DLD1 (cell line): Measurements from ENCODE around the gene ADGRL3.

Experiments
- in situ Hi-C: cut with HindIII; loops from 2 replicates; pipeline ENCODE4 v1.10.0; 2017; ENCODE audit warnings: low sequenced_read_pairs

Gene ADGRL3

GRCh38 chr4:61200187-61200915 is at the start of gene ADGRL3:
TSS of gene ADGRL3 (plus strand) at chr4:61200326.
- in situ Hi-C loops = no loop called here

GRCh38 chr4:61152433-61152832 is 47.7 kb upstream of the ADGRL3 start:
- in situ Hi-C loops = no loop called here

GRCh38 chr4:61160478-61160877 is 39.6 kb upstream of the ADGRL3 start:
- in situ Hi-C loops = no loop called here

- in situ Hi-C loops = no loop called here
Measured at GRCh38 chr4:61162116-61162515, 38.0 kb upstream of the ADGRL3 start.

- in situ Hi-C loops = no loop called here
Measured at GRCh38 chr4:61173799-61174198, 26.3 kb upstream of the ADGRL3 start.

GRCh38 chr4:61175495-61175894 is 24.6 kb upstream of the ADGRL3 start:
- in situ Hi-C loops = no loop called here

- in situ Hi-C loops = no loop called here
Measured at GRCh38 chr4:61177367-61177766, 22.8 kb upstream of the ADGRL3 start.

GRCh38 chr4:61180405-61180804 is 19.7 kb upstream of the ADGRL3 start:
- in situ Hi-C loops = no loop called here

- in situ Hi-C loops = no loop called here
Measured at GRCh38 chr4:61182915-61183314, 17.2 kb upstream of the ADGRL3 start.

GRCh38 chr4:61185288-61185687 is 14.8 kb upstream of the ADGRL3 start:
- in situ Hi-C loops = no loop called here

- in situ Hi-C loops = no loop called here
Measured at GRCh38 chr4:61192392-61192791, 7.7 kb upstream of the ADGRL3 start.

GRCh38 chr4:61193863-61194262 is 6.3 kb upstream of the ADGRL3 start:
- in situ Hi-C loops = no loop called here

- in situ Hi-C loops = no loop called here
Measured at GRCh38 chr4:61194571-61194970, 5.6 kb upstream of the ADGRL3 start.

GRCh38 chr4:61195101-61195500 is 5.0 kb upstream of the ADGRL3 start:
- in situ Hi-C loops = no loop called here

- in situ Hi-C loops = no loop called here
Measured at GRCh38 chr4:61198686-61199085, 1.4 kb upstream of the ADGRL3 start.

GRCh38 chr4:61199873-61200186 is 296 bp upstream of the ADGRL3 start:
- in situ Hi-C loops = no loop called here

GRCh38 chr4:61200916-61201526 is 895 bp downstream of the ADGRL3 start:
- in situ Hi-C loops = no loop called here

GRCh38 chr4:61201561-61201960 is 1.4 kb downstream of the ADGRL3 start:
- in situ Hi-C loops = no loop called here

GRCh38 chr4:61201961-61202637 is 2.0 kb downstream of the ADGRL3 start:
- in situ Hi-C loops = no loop called here

- in situ Hi-C loops = no loop called here
Measured at GRCh38 chr4:61202638-61203435, 2.7 kb downstream of the ADGRL3 start.

- in situ Hi-C loops = no loop called here
Measured at GRCh38 chr4:61203436-61203790, 3.3 kb downstream of the ADGRL3 start.
